HepG2 (cell line): ENCODE results near the gene NOX3. TPM values are rescaled to one million over a fixed set of nuclear protein-coding genes. Genes with fewer than 3 reads are reported as not detected.

Experiments used
- ATAC-seq: fragments of 200-7000 bp; cut with Tn5 transposase; 3 replicates; pipeline ENCODE4 v1.9.1; 2020; ENCODE audit warnings: mild to moderate bottlenecking, moderate library complexity
- BruUV-seq: library from RNA; stranded (reverse); fragments of 400-500 nt; replicated peaks from 2 replicates; lab custom pipeline; 2021; lab: Mats Ljungman, UMichigan
- CTCF ChIA-PET: fragments of 300-600 bp; formaldehyde crosslinking; extraction: SDS; loops from one replicate; lab custom pipeline; 2021; ENCODE audit warnings: low total read pairs, inconsistent platforms, low intra/inter-chr PET ratio; lab: Yijun Ruan, JAX
- POLR2A ChIA-PET: fragments of 350-600 bp; sonication (Branson Sonifier 250); formaldehyde crosslinking; loops from one replicate; lab custom pipeline; 2020; ENCODE audit warnings: antibody characterized with exemption, inconsistent platforms; lab: Yijun Ruan, JAX
- DNase-seq: peaks from one replicate; pipeline ENCODE4 v3.0.0-alpha.2; 2015; ENCODE audit warnings: low spot score
- FAIRE-seq: peaks from 3 replicates; lab custom pipeline; 2011; peaks lifted over from hg19 to GRCh38; lab: Jason Lieb, UNC
- H2AFZ ChIP-seq: one replicate; pipeline ENCODE4 v1.6.1; 2011; ENCODE audit warnings: low read length, inconsistent platforms
- H3K27ac ChIP-seq: fragments of 300-600 bp; 3 replicates; pipeline ENCODE4 v1.8.0; 2011; ENCODE audit warnings: mixed run types, mild to moderate bottlenecking, mixed read lengths, low read length, inconsistent platforms; ENCODE audit not compliant: insufficient read depth; ENCODE audit errors: extremely low read length
- H3K27me3 ChIP-seq, 2 experiments: fragments of 200-600 bp in 1 of 2; 2 replicates in 1 of 2; 3 replicates in 1 of 2; pipeline versions ENCODE4 v1.6.0 to v1.8.0; 2011; ENCODE audit warnings: low read length in 2 of 2, mild to moderate bottlenecking in 2 of 2, moderate library complexity in 2 of 2, inconsistent platforms in 1 of 2; ENCODE audit not compliant: insufficient read depth in 2 of 2, control insufficient read depth in 1 of 2
- H3K36me3 ChIP-seq, 2 experiments: fragments of 200-600 bp in 1 of 2; replicated peaks in 1 of 2; 2 replicates in 1 of 2; 3 replicates in 1 of 2; pipeline versions ENCODE4 v1.5.1 to v1.8.0; 2011; ENCODE audit warnings: low read length in 2 of 2, inconsistent platforms in 1 of 2; ENCODE audit not compliant: insufficient read depth in 2 of 2, control insufficient read depth in 1 of 2
- H3K4me1 ChIP-seq: 2 replicates; pipeline ENCODE4 v1.5.1; 2012; ENCODE audit warnings: low read length, inconsistent platforms; ENCODE audit not compliant: insufficient read depth
- H3K4me2 ChIP-seq: 2 replicates; pipeline ENCODE4 v1.6.0; 2011; ENCODE audit warnings: low read depth, low read length, inconsistent platforms
- H3K4me3 ChIP-seq, 3 experiments: fragments of 200-600 bp in 1 of 3; sonication (generic), shearing (Covaris generic) in 1 of 3; replicated peaks in 1 of 3; 2 replicates each; pipeline ENCODE4 v1.5.1; 2011 to 2016; ENCODE audit warnings: low read length in 3 of 3, inconsistent platforms in 2 of 3, low read depth in 2 of 3, mild to moderate bottlenecking in 2 of 3, control low read depth in 1 of 3, mixed read lengths in 1 of 3; ENCODE audit not compliant: insufficient read depth in 1 of 3
- H3K79me2 ChIP-seq: one replicate; pipeline ENCODE4 v1.6.1; 2011; ENCODE audit warnings: low read length, inconsistent platforms; ENCODE audit not compliant: insufficient read depth
- H3K9ac ChIP-seq: 2 replicates; pipeline ENCODE4 v1.6.0; 2011; ENCODE audit warnings: mild to moderate bottlenecking, low read depth, low read length, inconsistent platforms; ENCODE audit not compliant: insufficient read depth
- H3K9me3 ChIP-seq: 2 replicates; pipeline ENCODE4 v1.5.1; 2012; ENCODE audit warnings: mild to moderate bottlenecking, low read length
- H4K20me1 ChIP-seq: 2 replicates; pipeline ENCODE4 v1.6.0; 2011; ENCODE audit warnings: inconsistent platforms, mild to moderate bottlenecking, low read length, moderate library complexity; ENCODE audit not compliant: insufficient read depth
- KMT2A ChIP-seq: sonication (generic); formaldehyde crosslinking; IDR thresholded peaks from 2 replicates; pipeline ENCODE4 v1.4.0; 2020; ENCODE audit warnings: missing genetic modification reagents
- SP4 ChIP-seq: sonication (generic); formaldehyde crosslinking; IDR thresholded peaks from 2 replicates; pipeline ENCODE4 v1.8.1; 2023; ENCODE audit warnings: mild to moderate bottlenecking, missing genetic modification reagents
- TARDBP ChIP-seq: sonication (generic); formaldehyde crosslinking; IDR thresholded peaks from 2 replicates; pipeline ENCODE4 v1.8.0; 2022; ENCODE audit warnings: mild to moderate bottlenecking, missing genetic modification reagents
- TBL1XR1 ChIP-seq: fragments of 150-350 bp; IDR thresholded peaks from 2 replicates; pipeline ENCODE4 v1.6.1; 2014; ENCODE audit warnings: borderline replicate concordance, low read length; ENCODE audit not compliant: partially characterized antibody
- ZBTB33 ChIP-seq: sonication (generic); formaldehyde crosslinking; IDR thresholded peaks from 2 replicates; pipeline ENCODE4 v1.4.0; 2020; ENCODE audit warnings: missing genetic modification reagents
- ZMYM3 ChIP-seq: sonication (generic); formaldehyde crosslinking; IDR thresholded peaks from 2 replicates; pipeline ENCODE4 v1.5.1; 2020; ENCODE audit warnings: mild to moderate bottlenecking, missing genetic modification reagents
- WGBS: methylation state at CpG from one replicate; pipeline ENCODE4 v1.1.6; 2017; ENCODE audit warnings: low lambda C conversion rate; 5-methylcytosine and 5-hydroxymethylcytosine counted together
- in situ Hi-C: cut with HindIII; loops from 2 replicates; pipeline ENCODE4 v1.10.0; 2017; ENCODE audit warnings: low pct_unique_long_range_greater_than_20kb; ENCODE audit not compliant: extremely low pct_ligation_motif_present
- intact Hi-C: fragments of 100-400 bp; cut with micrococcal nuclease; formaldehyde crosslinking; loops from one replicate; pipeline ENCODE4 v1.10.0; 2022; ENCODE audit not compliant: unreplicated experiment
- polyA plus RNA-seq, 8 experiments: library from polyadenylated mRNA; depleted of rRNA in 3 of 8; stranded (reverse) in 7 of 8; unstranded in 1 of 8; fragments of >200 nt; fragmentation: Illumina TruSeq in 4 of 8; extraction: Trizol in 4 of 8; gene quantifications; 2 replicates each; pipeline versions ENCODE4 v1.2.1 to v1.2.3, GENCODE V29; 2011 to 2016; ENCODE audit warnings: low read depth in 4 of 8, missing spikeins in 1 of 8, mixed read lengths in 1 of 8; ENCODE audit not compliant: insufficient read depth in 1 of 8
- total RNA-seq, 5 experiments: library from RNA; depleted of rRNA; stranded (reverse); fragments of >200 nt; fragmentation: Illumina TruSeq; extraction: Trizol; gene quantifications; 2 replicates each; pipeline ENCODE4 v1.2.3, GENCODE V29; 2016; ENCODE audit warnings: low read depth in 1 of 5

Gene NOX3
- total and polyA plus RNA-seq, 2 of the 13 experiments (the other 11 are each of a cell fraction or from before 2014, with no cell fraction given): 0.09 to 0.18 TPM

GRCh38 chr6:155378276-155378675 lies 77.4 kb downstream of the NOX3 start:
- no peaks in the 10 kb centered on the region for H3K9me3 ChIP-seq
- H3K9ac ChIP-seq: no peak overlapping the region
- H2AFZ ChIP-seq: no peak overlapping the region
- BruUV-seq: no TSS peak
- H3K27me3 ChIP-seq: no peaks in the 10 kb centered on the region
- intact Hi-C loops: no loop called here
- DNase-seq: no peak
- peaks cover 12% of the 10 kb centered on the region for H3K4me1 ChIP-seq
- TF ChIP-seq KMT2A (CRISPR knock-in tag): no peak
- no peak for TF ChIP-seq SP4 (CRISPR knock-in tag)
- TF ChIP-seq, all 625 proteins: peak for 0
- Histone ChIP-seq H3K36me3 (no peaks in the 10 kb centered on the region), H3K79me2 (no peaks in the 10 kb centered on the region), H3K4me2 (no peak overlapping the region), H3K27ac (no peak overlapping the region), H3K4me3 (no peak overlapping the region), H4K20me1 (no peaks in the 10 kb centered on the region)
- ATAC-seq (no peak), FAIRE-seq (no peak)
- in situ Hi-C loops: no loop called here
- POLR2A ChIA-PET: interaction anchor here (1.4 kb wide), 1 partner anchor 17 kb away, joined by 3 read pairs; no protein-coding TSS in a partner anchor
- CTCF ChIA-PET: no interaction called here

DNA sequence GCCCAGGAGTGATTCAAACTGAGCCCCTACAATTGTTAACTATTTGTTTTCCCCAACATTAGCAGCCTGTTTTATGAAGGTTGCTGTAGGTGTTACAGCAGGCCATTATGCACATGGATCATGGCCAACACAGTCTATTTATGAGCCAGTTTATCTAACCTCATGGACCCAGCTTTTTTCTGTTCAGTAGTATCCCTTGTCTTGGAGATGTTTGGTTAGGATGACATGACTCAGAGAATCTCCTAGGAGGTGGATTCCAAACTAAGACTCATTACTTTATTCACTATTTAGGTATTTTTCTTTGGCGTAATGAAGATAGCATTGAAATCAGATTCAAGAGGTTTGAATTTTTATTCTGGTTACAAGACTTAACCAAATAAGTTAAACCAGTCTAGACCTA lies 78.6 kb downstream of the NOX3 start:
- Histone ChIP-seq H3K9me3 (no peaks in the 10 kb centered on the region), H3K79me2 (no peaks in the 10 kb centered on the region), H2AFZ (no peak overlapping the region), H3K27me3 (no peaks in the 10 kb centered on the region), H3K9ac (no peak overlapping the region), H3K36me3 (no peaks in the 10 kb centered on the region), H3K4me3 (no peak overlapping the region), H3K4me2 (no peak overlapping the region), H4K20me1 (no peaks in the 10 kb centered on the region), H3K4me1 (peaks cover 6% of the 10 kb centered on the region), H3K27ac (no peak overlapping the region)
- FAIRE-seq (no peak), DNase-seq (no peak), ATAC-seq (no peak)
- in situ Hi-C loops: no loop called here
- BruUV-seq: no TSS peak
- 100% methylated on average over 1 of the region's 1 CpG for WGBS
- intact Hi-C loops: no loop called here
- POLR2A ChIA-PET: no interaction called here
- TF ChIP-seq TBL1XR1 (no peak), TARDBP (CRISPR knock-in tag) (no peak), ZMYM3 (CRISPR knock-in tag) (no peak), ZBTB33 (CRISPR knock-in tag) (no peak)
- CTCF ChIA-PET: no interaction called here
